Cardiac fibroblast (primary cell): ENCODE results near the gene SETD4.
"Not testable (repeated sequence)": the region's sequence is repeated elsewhere in the genome, so short reads cannot be mapped to it uniquely, and the experiment has no call there.

Source experiments
- DNase-seq, 2 donors: peaks; one replicate each; pipeline versions ENCODE4 v3.0.0 to v3.0.0-alpha.2; 2010; ENCODE audit warnings: low read depth in 2 of 2
- H3K4me3 ChIP-seq, 2 donors: replicated peaks in 1 of 2; 1 replicate in 1 of 2; 2 replicates in 1 of 2; pipeline ENCODE4 v1.5.1; 2011; ENCODE audit warnings: low read depth in 2 of 2, low read length in 2 of 2, mild to moderate bottlenecking in 2 of 2, moderate library complexity in 1 of 2
- CTCF ChIP-seq: IDR thresholded peaks from one replicate; pipeline ENCODE4 v1.5.1; 2011; ENCODE audit warnings: low read depth, mild to moderate bottlenecking, low read length, inconsistent platforms

SETD4 gene

GRCh38 chr21:36077758-36078157 lies 17.4 kb upstream of the SETD4 start:
- no peak overlapping the region for H3K4me3 ChIP-seq
- DNase-seq = no peak
- TF ChIP-seq CTCF = no peak

DNA sequence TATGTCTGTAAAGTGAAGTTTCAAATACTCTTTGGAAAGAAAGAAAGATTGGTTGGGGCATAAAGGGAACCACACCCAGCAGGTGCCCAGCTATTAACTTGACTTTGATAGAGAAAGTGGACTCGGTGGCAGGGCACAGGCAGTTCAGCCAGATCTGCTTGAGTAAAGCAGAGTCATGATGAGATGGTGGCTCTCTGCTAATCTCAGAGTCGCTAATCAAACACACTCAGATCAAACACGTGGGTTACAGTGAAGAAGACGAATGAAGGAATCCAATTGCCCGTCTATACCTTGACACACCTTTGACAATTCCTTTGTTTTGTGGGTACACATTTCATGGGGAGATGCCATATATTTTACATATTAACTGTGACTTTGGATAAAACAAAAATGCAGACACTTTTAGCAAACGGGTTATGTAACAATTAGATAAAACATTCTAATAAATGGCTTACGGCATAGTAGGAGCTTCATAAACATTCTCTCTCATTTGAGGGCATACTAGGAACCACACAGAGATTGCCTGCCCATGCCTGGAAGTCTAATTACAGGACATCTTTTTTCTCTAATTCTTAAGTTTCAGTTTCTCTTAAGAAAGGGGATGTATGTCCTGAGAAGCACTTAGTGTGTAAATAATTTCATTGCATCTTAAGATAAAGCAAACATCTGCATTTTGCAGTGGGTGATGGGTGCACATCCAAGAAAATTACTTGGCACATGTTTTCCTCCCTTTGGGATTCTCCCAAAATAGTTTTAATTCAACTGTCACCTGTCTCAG lies 16.7 kb upstream of the SETD4 start:
- TF ChIP-seq CTCF = no peak
- no peak overlapping the region for H3K4me3 ChIP-seq
- no peak for DNase-seq

GRCh38 chr21:36075953-36076352 lies 15.6 kb upstream of the SETD4 start:
- H3K4me3 ChIP-seq = no peak overlapping the region
- TF ChIP-seq CTCF = no peak
- no peak for DNase-seq

DNA sequence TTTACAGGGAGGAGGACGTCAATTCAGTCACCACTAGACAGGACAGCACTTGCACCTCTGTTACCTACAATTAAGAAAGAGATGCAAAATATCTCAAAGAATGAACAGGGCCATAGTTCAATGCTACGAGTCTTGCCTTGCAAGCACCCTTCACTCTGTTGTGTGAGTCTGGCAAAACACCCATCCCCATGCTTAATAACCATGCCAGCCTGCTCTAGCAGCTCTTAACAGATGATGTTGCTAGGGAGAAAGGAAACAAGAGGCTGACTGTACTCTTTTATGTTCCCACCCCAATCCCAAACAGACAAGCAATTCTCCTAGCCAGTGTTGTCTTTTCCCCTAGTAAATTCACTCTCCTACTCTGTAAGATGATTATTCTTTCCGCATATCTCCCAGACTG lies 14.8 kb upstream of the SETD4 start:
- no peak for DNase-seq
- TF ChIP-seq CTCF = no peak
- no peak overlapping the region for H3K4me3 ChIP-seq

- not testable (repeated sequence) for H3K4me3 ChIP-seq, DNase-seq
Measured at GRCh38 chr21:36073911-36074310, 13.6 kb upstream of the SETD4 start.

DNA sequence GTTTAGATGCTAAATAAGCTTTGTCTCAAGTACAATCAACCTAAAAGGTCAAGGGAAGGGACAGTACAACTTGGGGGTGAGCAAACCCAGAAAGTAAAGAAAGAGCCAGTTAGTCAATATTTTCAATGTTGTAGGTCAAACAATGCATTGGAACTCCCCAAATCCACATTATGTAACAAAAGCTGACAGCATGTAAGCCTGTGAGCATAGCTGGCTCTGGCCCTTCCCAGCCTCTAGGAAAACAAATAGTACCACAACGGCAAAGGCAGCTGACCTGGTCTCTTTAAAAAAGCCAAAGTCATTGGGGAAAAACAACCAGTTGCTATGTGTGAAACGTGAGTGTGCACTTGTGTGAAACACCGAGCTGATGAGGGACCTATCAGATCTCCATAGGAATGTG lies 12.9 kb upstream of the SETD4 start:
- TF ChIP-seq CTCF = no peak
- DNase-seq = no peak
- H3K4me3 ChIP-seq = no peak overlapping the region

- TF ChIP-seq CTCF = no peak
- DNase-seq = no peak
- no peak overlapping the region for H3K4me3 ChIP-seq
Measured at GRCh38 chr21:36072453-36073162, 12.3 kb upstream of the SETD4 start.
